Measurements from ENCODE around the gene MND1.
A peak's percentile ranks its signal among the peaks of the same experiment; 100 is the strongest.
"Not testable (repeated sequence)": the region's sequence is repeated elsewhere in the genome, so short reads cannot be mapped to it uniquely, and the experiment has no call there.

Gene MND1

GRCh38 chr4:153458969-153459368 lies 114.5 kb downstream of the MND1 start:
- TF ChIP-seq TOX (CRISPR knock-in tag; IDR thresholded peaks at IDR 0.05; ENCODE audit: borderline replicate concordance) (no peak), ZNF565 (CRISPR knock-in tag; conservative IDR thresholded peaks at IDR 0.05; ENCODE audit: low read depth) (no peak), ZNF70 (CRISPR knock-in tag; IDR thresholded peaks at IDR 0.05) (no peak), PATZ1 (CRISPR knock-in tag; IDR thresholded peaks at IDR 0.05; ENCODE audit: borderline replicate concordance) (no peak), CSRNP3 (CRISPR knock-in tag; IDR thresholded peaks at IDR 0.05) (no peak), RARB (CRISPR knock-in tag; IDR thresholded peaks at IDR 0.05) (no peak), SNAI2 (CRISPR knock-in tag; IDR thresholded peaks at IDR 0.05) (no peak), GLIS3 (CRISPR knock-in tag; IDR thresholded peaks at IDR 0.05) (no peak), ZFP3 (CRISPR knock-in tag; IDR thresholded peaks at IDR 0.05) (no peak), ZFP30 (CRISPR knock-in tag; IDR thresholded peaks at IDR 0.05) (no peak), BACH2 (CRISPR knock-in tag; IDR thresholded peaks at IDR 0.05; ENCODE audit: borderline replicate concordance) (no peak), OSR1 (CRISPR knock-in tag; IDR thresholded peaks at IDR 0.05) (no peak), ISL1 (CRISPR knock-in tag; IDR thresholded peaks at IDR 0.05) (no peak), TCF4 (CRISPR knock-in tag; IDR thresholded peaks at IDR 0.05; ENCODE audit: borderline replicate concordance) (no peak), ZNF8 (CRISPR knock-in tag; IDR thresholded peaks at IDR 0.05) (no peak), CSDC2 (CRISPR knock-in tag; IDR thresholded peaks at IDR 0.05) (no peak)
- ATAC-seq = no peak

GRCh38 chr4:153461549-153461948 lies 117.1 kb downstream of the MND1 start:
- not testable (repeated sequence) for ATAC-seq
- peak; percentile 66 for TF ChIP-seq ZNF8 (CRISPR knock-in tag; IDR thresholded peaks at IDR 0.05)

- no peak for ATAC-seq
- no peak for TF ChIP-seq ZFP30 (CRISPR knock-in tag; IDR thresholded peaks at IDR 0.05)
- no peak for TF ChIP-seq TOX (CRISPR knock-in tag; IDR thresholded peaks at IDR 0.05; ENCODE audit: borderline replicate concordance)
- no peak for TF ChIP-seq OSR1 (CRISPR knock-in tag; IDR thresholded peaks at IDR 0.05)
These were observed 119.6 kb downstream of the MND1 start for GRCh38 chr4:153464068-153464467.
